ENCODE measurements around the gene STX3. TPM values are rescaled to one million over a fixed set of nuclear protein-coding genes. Genes with fewer than 3 reads are reported as not detected.
"Not testable (repeated sequence)": the region's sequence is repeated elsewhere in the genome, so short reads cannot be mapped to it uniquely, and the experiment has no call there.

STX3 gene
- total RNA-seq, 1 donor = 23.2 TPM

DNA sequence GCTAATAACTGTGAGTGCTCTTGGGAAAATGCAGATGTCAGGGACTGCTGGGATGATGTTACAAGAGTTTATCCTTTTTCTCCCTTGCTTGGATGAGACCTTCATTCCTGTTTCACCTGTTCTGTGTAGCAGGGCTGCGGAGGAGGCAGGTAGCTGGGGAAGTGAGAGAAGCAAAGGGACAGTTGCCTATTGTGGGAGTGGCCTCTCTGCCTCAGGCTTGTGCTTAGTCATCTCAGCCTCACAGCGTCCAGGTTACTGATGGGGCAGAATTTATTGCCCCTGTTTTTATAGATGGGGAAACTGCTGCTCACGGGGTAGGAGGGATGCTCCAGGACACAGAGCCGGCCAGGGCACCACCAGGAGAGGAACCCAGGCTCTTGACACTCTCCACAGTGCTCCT, 1.7 kb downstream of the STX3 start:
- DNase-seq (ENCODE audit: low read depth in 2 of 3, low spot score in 2 of 3) = peak in 1 of 3 donors; percentile 39

DNA sequence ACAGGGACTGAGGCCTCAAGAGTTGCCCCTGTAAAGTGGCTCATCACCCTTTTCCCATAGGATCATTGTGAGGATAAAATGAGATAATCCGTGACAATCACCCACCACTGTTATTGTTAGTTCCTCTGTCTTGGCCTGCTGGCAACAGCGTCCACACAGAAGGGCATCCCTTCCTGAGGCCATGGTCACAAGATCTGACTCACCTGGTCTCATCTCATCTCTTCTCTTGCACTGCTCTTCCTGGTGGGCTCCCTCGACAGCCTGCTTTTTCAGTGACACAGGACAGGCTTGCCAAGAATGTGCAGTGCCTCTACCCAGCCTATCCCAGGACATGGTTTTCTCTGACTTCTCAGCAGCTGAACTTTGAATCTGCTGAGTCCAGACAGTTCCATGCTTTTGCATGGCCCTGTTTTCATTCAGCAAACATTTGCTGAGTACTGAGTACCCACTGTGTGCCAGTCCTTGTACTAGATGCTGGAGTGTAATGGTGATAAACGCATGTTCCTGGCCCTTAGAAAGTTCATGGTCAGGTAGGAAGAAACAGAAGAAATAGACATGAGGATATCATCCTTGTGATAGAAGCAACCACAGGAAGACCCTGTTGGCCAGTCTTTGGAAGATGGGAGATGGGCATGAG, 3.3 kb downstream of the STX3 start:
- DNase-seq (ENCODE audit: low read depth in 2 of 3, low spot score in 2 of 3) = no peak

DNA sequence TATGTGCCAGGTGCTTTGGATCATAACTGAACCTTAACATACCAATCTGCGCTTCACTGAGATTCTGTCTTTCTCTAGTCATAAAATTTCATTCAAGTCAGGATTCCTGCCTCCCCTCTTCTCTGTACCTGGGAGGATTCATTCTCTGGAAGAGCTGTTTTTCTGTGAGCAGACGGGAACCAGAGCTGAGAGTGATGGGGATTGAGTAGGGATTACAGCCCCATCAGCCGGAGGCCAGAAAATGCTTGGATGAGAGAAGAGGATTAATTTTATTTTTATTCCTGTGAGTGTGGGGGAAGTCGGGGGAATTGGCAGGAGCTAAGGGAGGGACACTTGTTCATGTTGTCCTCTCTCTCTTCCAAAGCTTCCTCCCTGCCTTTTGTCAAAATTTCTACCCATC, 4.7 kb downstream of the STX3 start:
- no peak for DNase-seq (ENCODE audit: low read depth in 2 of 3, low spot score in 2 of 3)

DNA sequence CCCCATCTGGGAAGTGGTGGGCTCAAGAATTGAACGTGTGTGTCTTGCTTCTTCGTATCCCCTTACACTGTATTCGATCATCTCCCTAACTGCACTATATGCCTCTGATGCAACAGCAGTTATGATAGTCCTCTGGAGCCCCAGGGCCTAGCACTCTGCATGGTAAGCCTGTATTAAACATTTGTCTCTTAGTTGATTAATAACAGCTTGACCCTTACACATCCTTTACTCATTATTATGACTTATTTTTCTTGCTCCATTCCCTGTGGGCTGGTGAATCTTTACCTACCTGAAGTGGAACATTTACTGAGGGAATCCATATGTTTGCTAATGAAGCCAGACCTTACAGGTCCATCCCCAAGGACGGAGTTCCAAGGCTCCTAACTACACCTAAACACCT, 5.6 kb downstream of the STX3 start:
- DNase-seq (ENCODE audit: low read depth in 2 of 3, low spot score in 2 of 3) = no peak

DNA sequence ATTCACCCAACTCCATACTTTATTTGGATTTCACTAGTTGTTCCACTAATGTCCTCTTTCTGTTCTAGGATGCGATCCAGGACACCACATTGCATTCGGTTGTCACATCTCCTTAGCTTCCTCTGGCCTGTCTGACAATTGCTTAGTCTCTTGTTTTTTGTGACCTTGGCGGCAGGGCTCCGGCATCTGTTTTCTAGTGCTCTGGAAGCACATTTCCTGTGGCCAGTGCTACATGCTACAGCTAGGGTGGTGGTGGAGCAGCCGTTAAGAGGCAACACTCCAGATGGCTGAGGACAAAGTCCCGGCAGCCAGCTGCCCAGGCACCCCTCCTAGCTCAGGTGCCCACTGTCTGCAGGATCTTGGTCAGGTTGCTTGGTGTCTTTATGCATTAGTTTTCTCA, 6.8 kb downstream of the STX3 start:
- no peak for DNase-seq (ENCODE audit: low read depth in 2 of 3, low spot score in 2 of 3)

DNA sequence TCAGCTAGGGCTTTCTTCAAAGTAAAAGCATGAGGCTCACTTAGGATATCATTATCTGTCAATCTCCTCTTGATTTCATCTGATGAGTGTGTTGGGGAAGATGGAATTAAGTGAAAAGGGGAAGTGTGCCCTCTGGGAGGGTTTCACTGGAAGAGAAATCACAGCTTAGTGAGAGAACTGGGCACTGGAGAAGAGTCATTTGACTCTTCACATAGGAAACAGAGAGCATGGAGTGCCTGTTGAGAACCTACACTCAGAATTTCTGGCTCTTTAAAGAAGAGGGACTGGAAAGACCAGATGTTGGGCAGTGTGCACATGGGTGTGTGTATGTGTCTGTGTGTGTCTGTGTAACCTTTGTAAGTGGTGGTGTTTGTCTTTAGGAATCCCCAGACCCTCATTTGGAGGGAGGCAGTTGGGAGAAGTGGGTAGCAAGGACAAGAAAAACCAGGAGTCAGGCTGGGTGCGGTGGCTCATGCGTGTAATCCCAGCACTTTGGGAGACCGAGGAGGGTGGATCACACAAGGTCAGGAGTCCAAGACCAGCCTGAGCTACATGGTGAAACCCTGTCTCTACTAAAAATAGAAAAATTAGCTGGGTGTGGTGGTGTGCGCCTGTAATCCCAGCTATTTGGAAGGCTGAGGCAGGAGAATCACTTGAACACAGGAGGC, 10.0 kb downstream of the STX3 start:
- DNase-seq (ENCODE audit: low read depth in 2 of 3, low spot score in 2 of 3) = no peak

DNA sequence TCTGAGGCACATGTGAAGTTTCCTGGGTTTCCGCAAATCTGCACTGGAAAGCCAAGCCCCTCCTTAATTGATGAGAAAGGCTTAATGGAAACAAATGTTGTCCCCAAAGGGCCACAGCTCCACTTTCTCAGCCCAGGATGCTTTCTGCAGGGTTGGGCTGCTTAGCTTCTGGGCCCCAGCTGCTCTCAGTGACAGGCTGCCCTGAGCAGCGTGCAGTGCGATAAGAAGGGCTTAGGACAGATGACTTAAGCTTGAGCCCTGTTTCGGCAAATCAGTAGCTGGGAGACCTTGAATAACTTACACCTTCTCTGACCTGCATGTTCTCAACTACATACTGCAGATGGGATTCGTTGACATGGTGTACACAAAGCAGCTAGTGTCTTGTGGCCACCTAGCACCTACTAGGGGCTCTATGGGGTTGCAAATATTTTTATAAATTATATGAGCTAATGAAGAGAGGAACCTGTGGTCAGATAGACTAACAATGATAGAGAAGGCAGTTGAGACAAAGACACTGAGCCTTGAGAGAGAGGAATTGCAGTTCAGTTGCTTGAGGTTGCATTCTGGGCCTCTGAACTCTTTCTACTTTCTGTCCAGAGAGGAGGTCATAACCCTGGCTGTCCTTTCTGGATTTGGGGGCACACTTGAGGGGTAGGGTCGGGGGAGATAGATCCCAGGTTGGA, 11.5 kb downstream of the STX3 start:
- DNase-seq (ENCODE audit: low read depth in 2 of 3, low spot score in 2 of 3) = no peak

DNA sequence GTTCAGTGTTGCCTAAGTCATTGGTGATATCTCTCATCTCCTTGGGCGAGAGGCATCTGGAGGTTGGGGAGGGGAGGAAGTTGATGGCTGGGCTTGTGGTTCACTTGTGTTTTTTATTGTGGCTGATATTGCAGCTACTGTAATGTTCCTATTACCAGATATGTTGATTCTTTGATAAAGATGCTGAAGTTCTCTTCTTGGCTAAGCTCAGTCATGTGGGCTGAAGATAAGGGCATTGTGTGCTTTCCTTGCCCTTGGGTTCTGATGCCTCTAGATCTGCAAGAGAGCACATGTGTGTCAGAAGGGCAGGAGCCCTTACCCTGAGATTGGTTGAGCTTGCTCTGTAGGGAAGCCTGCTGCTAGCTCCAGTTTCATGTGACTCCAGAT, 12.0 kb downstream of the STX3 start:
- peak in 2 of 3 donors; percentile 48 to 76 for DNase-seq (ENCODE audit: low read depth in 2 of 3, low spot score in 2 of 3)

DNA sequence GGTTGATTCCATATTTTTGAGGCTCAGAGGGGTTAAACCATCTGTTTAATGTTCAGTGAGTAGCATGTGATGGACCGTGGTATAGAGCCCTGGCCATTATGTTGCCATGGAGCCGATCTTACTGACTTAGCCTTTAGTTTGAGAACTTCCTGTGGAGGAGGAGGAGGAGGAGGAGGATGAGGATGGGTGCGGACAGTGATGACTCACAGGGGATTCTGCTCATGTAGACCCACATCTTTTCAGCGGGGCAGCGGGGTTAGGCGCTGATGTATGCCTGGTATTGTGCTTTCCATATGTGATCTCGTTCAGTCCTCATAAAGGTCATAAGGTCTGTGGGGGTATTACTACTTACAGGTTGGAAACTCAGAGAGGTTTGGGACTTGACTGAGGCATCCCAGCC, 13.9 kb downstream of the STX3 start:
- no peak for DNase-seq (ENCODE audit: low read depth in 2 of 3, low spot score in 2 of 3)

DNA sequence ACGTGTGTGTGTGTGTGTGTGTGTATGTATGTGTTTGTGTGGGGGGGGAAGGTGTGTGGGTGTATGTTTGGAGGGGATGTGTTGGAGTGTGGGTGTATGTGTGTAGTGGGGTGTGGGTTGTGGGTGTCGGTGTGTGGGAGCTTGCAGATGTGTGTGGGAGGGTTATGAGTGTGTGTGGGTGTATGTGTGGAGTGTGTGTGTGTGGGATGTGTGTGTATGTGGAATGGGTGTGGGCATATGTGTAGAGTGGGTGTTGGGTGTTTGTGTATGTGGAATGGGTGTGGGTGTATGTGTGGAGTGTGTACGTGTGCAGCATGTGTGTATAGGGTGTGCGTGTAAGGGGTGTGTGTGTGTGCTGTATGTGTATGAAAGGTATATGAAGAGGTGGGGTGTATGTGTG, 14.7 kb downstream of the STX3 start:
- no peak for DNase-seq (ENCODE audit: low read depth in 2 of 3, low spot score in 2 of 3)

DNA sequence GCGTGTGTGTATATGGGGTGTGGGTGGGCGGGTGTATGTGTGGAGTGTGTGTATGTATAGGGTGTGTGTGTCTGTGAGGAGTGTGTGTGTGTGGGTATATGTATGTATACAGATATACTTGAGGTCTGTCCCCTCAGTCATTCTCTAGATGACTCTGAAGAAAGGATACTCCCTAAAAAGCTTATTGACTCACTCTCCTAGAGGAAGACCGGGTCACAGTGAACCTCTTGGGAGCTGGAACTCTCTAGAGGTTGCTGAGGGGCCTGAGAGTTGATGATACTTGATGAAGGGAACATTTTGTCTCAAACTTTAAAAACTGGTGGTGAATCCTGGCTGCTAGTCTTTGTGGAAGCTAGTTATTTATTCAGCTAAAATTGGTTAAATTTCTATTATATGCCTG, 15.1 kb downstream of the STX3 start:
- DNase-seq (ENCODE audit: low read depth in 2 of 3, low spot score in 2 of 3) = no peak

DNA sequence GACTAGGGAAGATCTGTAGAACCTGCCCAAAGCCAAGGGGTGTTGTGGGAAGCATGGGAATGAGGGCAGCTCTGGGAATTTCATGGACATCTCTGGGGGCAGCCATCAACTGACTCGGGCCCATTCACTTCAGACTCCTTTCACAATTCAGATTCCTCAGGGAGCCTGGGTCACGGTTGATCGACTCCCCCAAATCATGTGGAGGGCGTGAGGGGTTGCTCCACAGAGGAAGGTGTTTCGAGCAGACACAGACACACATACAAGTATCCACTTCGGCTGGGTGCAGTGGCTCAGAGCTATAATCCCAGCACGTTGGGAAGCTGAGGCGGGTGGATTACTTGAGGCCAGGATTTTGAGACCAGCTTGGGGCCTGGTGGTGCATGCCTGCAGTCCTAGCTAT, 15.7 kb downstream of the STX3 start:
- no peak for DNase-seq (ENCODE audit: low read depth in 2 of 3, low spot score in 2 of 3)

DNA sequence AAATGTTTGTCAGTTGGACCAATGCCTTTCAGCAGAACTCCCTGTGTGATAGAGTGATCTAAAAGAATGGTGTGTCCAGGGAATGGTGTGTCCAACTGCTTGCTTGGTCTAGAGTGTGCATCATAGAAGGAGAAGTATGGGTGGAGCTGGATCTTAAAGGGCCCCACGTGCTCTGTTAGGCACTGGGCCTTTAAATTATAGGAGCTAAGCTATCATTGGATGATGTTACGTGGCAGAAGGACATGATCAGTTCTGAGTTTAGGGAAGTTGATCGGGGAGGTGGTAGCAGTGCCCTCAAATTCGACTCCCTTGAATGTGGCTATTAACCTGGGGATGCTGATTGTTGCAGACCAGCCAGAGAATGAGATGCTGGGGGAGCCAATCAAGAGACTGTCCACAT, 16.4 kb downstream of the STX3 start:
- DNase-seq (ENCODE audit: low read depth in 2 of 3, low spot score in 2 of 3) = no peak

DNA sequence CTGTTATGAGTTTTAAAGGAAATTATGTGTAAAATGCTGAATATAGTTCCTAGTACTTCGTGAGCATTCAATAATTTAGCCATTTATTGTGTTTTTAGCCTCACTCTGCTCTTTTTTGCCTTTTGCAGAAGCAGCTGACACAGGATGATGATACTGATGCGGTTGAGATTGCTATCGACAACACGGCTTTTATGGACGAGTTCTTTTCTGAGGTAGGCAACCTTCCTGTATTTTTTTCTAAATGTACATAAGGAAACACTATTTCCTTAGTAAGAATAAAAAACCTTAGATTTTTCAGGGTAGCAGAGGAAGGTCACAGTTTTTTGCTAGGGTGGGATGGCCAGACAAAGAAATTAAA, 17.9 kb downstream of the STX3 start:
- peak in 1 of 3 donors; percentile 42 for DNase-seq (ENCODE audit: low read depth in 2 of 3, low spot score in 2 of 3)

DNA sequence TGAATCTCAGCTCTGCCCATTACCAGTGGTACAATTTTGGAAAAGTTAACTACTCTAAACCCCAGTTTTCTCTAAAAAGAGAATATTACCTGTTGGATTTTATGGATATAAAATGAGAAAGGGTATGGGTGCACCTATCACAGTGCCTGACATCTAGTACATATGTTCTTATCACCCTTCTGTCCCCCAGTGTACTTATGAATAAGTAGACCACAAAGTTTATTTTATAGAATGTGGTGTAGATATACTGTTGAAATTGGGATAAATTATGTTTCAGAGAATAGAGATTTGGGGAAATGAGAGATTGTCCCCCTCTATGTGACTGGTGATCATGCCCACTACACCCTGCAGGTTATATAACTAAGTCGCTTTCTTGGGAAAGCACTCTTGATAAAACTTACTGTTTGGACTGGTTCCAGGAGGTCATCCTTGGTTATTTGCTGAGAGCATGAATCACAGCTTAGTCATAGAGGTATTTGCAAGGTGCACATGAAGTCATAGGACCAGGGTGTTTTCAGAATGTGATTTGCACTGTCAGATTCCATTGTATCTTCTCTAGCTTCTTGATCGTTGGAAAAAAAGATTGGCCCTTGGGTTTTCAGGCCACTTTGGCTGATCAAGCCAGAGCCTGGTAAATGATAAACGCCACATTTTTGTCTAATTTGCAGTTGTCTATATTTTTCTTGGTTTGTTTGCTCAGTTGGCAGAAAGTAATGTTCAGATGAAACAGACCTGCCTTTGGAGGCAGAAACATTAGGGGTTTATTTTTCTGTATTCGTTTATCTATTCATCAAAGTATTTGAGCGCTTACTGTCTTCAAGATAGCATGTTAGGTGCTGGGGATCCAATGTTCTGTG, 21.3 kb downstream of the STX3 start:
- DNase-seq (ENCODE audit: low read depth in 2 of 3, low spot score in 2 of 3) = no peak

DNA sequence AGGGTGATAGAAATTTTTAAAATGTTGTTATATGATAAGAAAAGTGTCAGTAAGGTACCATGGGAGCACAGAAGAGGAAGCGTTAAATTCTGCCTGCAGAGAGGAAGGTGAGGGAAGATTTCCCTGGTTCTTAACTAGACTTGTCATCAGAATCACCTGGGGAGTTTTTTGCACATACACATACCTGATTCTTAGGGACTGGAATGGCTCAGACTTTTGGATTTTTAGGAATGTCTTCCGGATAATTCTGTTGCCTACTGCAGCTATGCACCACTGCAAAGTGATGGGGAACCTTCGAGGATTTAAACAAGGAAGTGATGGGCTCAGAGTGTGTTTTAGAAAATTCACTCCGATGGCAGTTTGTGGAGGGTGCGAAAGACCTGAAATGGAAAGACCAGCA, 21.9 kb downstream of the STX3 start:
- DNase-seq (ENCODE audit: low read depth in 2 of 3, low spot score in 2 of 3) = no peak

DNA sequence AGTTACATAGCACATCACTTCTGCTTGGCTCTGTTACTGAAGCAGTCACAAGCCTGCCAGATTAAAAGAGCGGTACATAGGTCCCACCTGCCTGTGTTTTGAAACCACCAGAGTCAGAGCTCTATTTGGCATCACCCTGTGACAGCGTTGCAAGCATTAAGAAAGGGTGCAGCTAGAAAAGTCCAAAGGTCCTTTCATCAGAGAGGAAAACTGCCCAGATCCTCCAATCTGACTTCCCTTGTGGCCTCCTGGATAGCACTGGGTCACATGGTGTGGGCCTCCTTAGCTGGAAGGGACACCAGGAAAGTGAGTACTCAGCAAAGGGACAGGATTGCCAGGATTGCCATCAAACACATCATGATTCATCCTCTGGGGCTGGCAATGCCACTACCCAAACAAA, 22.9 kb downstream of the STX3 start:
- no peak for DNase-seq (ENCODE audit: low read depth in 2 of 3, low spot score in 2 of 3)

DNA sequence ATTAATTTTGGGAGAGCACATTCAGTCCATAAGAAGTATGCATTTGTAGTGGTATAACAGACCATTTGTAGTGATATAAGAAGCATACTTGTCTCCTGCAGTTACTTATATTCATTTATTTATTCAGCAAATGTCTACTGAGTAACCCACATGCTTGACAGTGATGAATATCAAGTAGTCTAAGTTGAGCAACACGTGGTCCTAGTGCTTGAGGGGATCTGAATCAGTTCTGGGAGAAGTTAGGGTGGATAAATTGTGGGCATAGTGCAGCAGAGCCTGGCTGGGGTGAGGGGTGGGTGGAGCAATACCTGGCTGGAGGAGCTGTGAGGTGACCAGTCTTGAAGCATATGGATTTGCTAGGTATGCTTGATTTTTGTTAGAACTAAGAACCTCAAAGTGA, 24.3 kb downstream of the STX3 start:
- DNase-seq (ENCODE audit: low read depth in 2 of 3, low spot score in 2 of 3) = no peak

DNA sequence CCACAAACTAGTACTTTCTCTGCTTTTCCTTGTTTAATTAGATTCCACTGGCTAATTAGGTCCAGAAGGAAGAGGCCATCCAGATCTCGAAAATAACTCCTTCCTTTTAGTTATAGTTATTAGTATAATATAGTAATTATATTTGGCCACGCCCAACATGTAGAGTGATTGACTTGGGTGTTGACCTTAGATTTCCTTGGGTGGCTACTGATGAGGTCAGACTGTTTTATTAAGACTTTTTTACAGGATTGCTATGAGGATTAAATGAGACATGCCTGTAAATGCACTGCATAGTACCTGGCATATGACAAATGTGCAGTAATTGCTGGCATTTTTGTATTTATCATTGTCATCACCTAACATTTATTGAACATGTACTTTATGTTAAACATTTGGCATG, 26.9 kb downstream of the STX3 start:
- DNase-seq (ENCODE audit: low read depth in 2 of 3, low spot score in 2 of 3) = no peak

DNA sequence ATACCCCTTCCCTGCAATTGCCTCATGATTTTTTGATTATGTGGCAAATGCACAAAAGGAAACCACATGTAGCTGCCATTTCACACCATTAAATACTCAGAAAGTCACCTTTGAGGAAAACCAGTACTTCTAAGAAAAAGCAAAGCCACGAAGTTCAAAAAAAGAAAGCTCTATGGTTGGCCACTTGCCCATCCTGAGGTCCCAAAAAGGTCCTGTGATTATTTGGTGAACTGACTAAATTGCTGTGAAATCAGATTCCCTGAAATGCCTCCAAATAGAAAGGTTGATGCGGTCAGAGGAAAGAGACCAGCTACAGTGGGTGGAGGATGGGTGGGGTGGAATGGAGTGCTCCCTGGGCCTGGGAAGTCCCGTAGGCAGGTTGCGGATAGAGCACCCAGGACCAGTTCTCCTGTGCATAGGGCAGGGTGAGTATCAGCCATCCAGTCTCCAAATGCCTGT, 28.5 kb downstream of the STX3 start:
- no peak for DNase-seq (ENCODE audit: low read depth in 2 of 3, low spot score in 2 of 3)

DNA sequence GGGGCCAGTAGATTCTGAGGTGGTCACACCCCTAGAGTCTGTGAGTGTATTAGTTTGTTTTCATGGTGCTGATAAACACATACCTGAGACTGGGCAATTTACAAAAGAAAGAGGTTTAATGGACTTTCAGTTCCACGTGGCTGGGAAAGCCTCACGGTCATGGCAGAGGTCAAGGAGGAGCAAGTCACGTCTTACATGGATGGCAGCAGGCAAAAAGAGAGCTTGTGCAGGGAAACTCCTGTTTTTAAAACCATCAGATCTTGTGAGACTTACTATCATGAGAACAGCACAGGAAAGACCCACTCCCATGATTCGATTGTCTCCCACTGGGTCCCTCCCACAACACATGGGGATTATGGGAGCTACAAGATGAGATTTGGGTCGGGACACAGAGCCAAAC, 29.3 kb downstream of the STX3 start:
- not testable (repeated sequence) for DNase-seq (ENCODE audit: low read depth in 2 of 3, low spot score in 2 of 3)
